HG02642 (cell line): ENCODE data around the gene F12.

Experiments
- ATAC-seq: cut with Tn5 transposase; IDR thresholded peaks from one replicate; pipeline ENCODE4 v1.9.1; 2021; ENCODE audit warnings: mild to moderate bottlenecking; ENCODE audit not compliant: unreplicated experiment, poor library complexity

F12 gene

DNA sequence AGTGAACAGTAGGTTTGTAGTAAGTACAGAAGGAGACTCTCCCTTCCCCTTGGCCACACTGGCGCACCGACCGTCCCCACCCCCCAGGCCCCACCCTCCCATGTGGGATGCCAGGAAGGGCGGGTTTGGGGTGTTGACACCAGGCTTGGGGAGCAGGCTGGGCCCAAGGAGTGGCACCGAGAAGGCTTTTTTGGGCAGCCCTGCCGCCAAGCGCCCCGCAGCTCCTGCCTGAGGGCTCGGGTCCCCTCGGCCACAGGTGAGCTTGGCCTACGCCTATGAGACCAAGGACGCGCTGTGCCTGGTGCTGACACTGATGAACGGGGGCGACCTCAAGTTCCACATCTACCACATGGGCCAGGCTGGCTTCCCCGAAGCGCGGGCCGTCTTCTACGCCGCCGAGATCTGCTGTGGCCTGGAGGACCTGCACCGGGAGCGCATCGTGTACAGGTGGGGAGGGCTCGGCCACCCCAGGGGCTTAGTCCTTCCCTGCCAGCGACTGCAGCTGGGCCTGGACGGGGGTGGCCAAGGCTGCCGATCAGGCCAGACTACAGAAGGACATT lies 24.4 kb upstream of the F12 start:
- ATAC-seq: no peak

DNA sequence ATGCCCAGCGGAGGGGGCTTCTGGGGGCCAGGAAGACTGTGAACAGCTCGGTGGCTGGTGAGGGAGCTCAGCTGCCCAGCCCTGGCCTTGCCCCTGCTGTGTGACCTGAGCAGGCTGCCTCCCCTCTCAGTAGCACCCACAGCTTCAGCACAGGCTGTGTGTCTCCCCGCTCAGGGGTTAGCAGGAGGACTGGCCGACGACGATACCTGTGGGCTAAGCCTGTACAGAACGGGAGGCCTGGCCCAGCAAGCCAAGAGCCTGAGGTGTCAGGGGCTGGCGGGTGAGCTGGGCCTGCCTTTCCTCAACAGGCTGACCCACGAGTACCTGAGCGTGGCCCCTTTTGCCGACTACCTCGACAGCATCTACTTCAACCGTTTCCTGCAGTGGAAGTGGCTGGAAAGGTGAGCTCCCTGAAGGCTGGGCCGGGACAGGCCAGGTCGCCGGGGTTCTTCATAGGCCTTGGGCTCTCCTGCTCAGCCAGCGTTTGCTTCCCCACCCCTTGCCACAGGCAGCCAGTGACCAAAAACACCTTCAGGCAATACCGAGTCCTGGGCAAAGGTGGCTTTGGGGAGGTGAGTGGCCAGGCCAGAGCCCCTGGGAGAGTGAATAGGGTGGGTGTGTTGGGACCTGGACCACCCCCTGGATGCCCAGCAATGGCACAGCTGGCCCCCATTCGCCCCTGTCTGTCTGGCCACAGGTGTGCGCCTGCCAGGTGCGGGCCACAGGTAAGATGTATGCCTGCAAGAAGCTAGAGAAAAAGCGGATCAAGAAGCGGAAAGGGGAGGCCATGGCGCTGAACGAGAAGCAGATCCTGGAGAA lies 23.7 kb upstream of the F12 start:
- ATAC-seq: no peak

DNA sequence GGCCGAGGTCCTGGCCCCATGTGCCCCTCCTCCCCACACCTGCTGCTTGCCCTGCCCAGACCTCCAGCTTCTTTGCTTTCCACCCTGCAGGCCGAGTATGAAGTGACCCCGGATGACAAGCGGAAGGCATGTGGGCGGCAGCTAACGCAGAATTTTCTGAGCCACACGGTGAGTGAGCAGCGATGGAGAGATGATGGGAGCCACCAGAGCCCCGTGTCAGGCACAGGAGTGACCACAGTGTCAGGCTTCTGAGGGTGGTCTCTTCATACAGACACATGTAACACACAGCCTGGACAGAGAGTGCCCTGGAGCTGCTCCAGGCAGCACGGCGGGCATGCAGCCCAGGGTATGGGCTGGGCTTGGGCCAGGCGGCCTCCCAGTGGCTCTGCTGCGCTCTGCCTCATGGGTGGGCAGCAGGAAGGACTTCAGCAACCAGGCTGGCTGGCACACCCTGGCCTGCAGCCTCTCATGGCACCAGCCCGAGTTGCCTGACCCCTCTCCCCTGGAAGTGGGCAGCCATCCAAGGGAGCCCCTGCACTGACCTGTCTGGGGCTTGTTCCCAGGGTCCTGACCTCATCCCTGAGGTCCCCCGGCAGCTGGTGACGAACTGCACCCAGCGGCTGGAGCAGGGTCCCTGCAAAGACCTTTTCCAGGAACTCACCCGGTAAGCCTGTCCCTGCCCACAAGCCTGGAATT lies 22.9 kb upstream of the F12 start:
- ATAC-seq: no peak

DNA sequence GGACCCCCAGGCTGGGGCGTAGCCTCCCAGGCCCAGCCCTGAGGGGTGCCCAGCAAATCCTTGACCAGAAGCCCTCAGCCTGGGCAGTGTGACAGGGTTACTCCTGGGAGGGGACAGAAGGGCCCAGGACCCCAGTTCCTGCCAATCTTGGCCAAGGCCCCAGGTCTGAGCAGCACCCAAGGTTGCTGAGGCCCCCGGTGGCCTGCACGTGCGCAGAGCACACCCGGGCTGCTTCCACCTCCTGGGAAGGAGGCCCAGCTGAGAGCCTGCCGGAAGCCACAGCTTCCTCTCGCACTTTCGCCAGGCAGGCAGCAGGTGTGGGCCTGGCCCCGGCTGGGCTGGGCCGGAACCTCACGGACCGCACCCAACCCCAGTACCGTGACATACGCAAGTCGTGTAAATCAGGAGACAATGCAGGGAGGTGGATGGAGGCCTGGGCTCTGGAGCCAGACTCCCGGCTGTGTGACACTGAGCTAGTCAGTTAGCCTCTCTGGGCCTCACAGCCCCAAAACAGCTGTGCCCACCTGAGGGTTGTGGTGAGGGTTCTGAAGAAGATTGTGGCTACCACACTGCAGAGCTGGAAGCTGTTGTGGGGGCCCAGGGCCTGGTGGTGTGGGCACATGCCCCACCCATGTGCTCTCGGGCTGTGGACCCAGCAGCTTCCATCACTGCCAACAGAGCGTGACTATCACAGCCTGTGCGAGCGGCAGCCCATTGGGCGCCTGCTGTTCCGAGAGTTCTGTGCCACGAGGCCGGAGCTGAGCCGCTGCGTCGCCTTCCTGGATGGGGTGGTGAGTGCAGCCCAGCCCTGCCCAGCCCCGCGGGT lies 22.2 kb upstream of the F12 start:
- ATAC-seq: peak; percentile 40

DNA sequence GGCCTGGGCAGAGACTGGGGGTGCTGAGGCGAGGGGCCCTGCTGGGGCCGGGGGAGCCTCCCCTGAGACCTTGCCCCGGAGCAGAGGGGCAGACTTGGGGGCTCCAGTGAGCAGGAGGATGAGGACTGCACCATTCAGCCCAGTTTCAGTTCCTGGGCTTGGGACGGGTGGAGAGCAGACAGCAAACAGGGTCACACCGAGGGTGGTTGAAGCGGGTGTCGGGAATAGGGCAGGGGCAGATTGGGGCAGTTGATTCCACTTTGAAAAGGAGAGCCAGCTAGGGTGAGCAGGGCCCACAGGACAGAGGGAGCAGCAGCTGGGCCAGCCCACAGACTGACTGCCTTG lies 21.6 kb upstream of the F12 start:
- ATAC-seq: no peak

DNA sequence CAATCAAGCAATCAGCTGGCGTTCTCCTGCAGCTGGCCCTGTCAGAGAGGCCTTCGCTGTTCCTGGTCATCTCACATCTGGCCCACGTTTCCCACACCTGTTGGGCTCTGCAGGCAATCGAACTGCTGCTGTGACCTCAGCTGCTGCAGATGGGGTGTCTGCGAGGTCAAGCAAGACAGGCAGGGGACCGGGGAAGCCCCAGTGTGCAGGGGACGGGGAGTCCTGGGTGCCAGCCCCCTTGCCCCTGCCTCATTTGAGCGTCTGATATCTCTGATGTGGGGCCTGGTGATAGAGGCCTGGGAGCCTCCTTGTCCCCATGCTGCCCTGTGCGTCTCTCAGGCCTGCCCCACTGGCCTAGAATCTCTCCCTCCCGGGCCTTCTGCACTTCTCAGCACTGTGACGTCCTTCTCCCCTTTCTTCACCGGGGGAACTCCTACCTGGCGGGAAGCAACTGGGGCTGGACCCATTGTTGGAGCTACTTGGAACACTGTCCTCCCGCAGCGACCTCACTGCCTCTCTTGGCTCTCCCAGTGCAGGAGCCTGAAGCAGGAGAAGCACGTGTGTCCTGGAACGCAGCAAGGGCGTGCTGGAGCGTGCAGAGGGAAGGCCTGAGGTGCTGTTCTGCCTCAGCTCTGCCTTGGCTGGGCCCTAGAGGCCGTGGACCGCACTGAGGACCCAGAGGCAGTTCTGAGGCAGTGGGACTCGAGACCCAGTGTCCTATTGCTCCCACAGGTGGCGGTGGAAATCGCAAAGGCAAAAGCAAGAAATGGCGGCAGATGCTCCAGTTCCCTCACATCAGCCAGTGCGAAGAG lies 21.0 kb upstream of the F12 start:
- no peak for ATAC-seq

DNA sequence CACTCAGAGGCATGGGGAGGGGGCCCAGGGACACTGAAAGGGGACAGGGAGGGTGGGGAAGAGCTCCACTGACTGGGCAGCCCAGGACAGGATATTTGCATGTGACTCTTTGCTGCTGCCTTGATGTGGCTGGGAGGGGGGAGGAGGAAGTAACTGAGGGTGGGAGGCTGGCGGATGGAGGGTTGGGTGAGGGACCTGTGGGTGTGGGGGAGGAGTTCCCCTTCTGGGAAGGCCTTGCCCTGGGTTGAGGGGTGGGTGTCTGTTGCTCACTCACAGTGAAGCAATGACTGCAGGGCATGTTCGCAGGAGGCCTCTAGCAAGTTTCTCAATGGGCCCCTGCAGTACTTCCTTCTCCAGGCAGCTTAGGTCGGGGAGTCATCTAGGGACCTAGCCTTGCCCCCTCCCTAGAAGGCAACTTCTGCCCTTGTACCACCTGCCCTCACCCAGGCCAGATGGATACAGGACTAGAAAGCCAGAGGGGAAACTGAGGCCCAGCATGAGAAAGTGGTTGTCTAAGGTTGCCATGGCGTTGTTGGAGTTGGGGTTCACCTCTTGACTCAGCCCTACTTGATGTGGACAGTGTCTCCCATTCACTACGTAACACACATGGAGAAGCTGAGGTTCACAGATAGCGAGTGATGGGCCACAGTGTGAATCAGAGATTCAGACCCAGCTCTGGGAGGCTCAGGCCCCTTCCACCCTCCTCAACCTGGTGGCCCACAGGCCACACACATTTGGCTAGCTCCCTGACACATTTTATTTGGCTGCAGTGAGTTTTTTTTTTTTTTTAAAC lies 20.1 kb upstream of the F12 start:
- ATAC-seq: no peak

DNA sequence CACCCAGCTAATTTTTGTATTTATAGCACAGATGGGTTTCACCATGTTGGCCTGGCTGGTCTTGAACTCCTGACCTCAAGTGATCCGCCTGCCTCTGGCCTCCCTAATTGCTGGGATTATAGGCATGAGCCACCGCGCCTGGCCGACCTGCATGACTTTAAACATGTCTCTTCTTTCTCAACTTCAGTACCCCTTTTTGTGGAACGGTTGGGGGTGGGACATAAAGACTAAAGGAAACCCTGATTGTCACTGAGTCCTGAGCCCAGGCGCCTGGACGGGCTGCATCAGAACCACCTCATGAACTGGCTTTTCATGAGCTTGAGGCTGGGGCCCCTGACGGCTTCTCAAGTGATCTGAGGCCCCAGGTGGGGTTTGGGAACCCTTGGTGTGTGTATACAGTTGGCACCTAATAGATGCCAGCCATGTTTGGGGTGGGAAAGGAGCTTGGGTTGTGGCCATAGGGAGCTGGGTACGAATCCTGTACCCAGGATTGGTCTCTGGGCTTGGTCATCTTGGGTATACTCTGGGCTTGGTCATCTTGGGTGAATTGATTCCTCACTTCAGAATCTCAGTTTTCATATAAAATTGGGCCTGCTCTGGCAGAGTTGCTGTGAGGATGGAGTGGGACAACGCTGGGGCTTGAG lies 19.3 kb upstream of the F12 start:
- no peak for ATAC-seq

DNA sequence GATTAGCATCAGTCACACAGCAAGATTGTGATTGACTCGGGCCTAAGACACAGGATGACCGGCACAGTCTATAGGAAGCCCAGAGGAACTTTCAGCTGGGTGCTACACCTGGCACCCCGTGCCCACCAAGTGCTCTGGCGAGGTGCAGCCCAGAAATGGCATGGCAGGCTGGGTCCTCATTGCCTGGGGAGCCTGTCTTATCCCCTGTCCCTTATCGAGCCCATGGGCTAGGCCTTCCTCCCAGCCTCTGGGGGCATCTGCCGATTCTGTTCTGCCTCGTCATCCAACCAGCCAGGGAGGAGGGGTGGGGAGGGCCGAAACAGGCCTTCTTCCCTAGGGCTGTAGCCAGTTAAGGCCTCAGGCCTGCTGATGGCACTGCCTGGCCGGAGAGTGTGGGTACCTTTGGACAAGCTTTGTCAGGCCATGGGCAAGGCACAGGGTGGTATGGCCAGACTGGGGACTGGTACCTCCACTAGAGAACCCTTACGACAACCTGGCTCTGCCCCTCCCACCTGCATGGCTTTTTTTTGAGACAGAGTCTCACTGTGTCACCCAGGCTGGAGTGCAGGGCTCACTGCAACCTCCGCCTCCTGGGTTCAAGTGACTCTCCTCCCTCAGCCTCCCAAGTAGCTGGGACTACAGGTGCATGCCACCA lies 18.7 kb upstream of the F12 start:
- ATAC-seq: no peak

DNA sequence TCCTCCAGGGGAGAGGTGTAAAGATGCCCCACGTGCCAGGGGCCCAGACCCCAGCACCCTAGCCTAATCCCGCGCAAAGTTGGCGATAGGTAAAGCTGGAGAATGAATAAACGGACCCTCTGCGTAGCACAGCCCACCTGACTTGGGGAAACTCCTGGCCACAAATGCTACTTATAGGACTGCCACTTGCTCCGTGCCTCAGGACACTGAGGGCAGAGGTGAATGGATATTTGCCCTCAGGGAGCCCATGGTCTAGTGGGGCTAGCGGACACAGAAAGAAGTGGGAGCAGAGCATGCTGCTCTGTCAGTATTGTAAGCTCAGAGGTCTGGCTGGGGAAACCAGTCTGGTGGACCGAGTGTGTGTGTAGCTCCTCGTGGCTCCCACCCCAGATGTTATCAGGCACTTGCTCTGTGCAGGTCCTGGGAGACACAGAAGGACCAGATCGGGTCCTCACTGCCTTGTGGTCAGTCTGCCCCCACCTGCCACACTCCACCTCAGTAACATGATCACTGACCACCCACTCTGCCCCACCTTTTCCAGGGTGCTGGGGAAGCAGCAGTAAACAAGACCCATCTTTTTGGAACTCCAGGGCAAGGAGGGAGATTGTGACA lies 18.0 kb upstream of the F12 start:
- no peak for ATAC-seq

DNA sequence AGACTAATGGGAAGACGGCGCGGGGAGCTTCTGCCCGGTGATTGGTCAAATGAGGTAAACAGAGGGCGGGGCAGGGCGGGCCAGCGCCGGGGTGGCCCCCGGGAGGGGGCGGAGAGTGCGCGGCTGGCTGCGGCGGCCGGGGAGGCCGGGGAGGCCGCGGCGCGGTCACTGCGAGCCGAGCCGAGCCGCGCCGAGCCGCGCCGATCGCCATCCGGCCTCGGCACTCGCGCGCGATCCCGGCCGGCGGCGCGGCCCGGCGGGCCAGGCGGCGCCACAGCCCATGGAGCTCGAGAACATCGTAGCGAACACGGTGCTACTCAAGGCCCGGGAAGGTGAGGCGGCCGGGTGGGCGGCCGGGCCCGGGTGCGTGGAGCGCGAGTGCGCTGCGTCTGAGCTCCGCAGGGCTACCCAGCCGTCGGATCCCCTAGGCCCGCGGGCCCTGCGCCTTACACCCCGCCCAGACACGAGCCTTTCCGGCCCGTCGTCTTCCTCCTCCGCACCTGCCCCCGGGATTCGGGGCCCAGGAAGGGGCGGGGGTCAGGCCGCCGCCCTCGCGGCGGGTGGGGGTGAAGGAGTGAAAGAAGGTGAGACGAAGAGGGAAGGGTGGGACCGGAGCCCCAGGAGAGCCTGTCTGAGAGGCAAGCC lies 17.3 kb upstream of the F12 start, which contains the start of gene GRK6:
TSS of gene GRK6 (plus strand) at position 111 of the 645 bp plus-strand sequence. CDS start at position 281, 170 bp downstream.
- peak; percentile 9 for ATAC-seq

DNA sequence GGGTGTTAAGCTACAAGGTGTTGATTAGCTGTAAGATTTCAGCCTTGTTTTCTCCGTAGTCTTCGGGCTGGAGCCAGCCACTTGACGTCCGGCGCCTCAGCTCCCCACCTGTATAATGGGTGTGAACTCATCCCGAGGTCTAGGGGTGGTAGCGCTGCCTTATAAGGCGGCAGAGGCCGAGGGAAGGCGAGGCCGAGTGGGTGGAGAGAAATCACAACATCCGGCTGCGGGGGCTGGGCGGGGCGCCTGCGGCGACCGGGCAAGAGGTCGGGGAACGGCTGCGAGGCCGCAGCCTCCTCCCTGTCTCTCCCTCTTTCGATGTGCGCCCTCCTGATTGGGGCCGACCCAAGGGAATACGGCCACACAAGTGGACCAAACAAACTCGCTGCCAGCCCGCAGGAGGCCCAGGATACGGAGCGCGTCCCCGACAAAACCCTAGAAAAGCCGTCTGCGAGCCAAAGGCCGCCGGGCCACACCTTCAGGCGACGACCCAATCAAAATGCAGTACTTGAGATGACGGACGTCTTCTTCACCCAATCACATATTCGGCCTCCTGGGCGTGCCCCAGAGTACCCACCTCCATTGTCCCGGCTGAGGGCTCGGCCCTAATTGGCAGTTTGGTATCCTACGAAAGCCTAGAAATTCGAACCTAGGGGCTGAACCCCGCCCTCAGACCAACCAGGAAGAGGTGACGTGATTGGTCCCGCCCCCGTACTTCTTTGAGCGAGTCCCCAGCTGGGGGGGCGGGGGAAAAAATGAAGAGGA lies 16.6 kb upstream of the F12 start:
- ATAC-seq: peak; percentile 79

DNA sequence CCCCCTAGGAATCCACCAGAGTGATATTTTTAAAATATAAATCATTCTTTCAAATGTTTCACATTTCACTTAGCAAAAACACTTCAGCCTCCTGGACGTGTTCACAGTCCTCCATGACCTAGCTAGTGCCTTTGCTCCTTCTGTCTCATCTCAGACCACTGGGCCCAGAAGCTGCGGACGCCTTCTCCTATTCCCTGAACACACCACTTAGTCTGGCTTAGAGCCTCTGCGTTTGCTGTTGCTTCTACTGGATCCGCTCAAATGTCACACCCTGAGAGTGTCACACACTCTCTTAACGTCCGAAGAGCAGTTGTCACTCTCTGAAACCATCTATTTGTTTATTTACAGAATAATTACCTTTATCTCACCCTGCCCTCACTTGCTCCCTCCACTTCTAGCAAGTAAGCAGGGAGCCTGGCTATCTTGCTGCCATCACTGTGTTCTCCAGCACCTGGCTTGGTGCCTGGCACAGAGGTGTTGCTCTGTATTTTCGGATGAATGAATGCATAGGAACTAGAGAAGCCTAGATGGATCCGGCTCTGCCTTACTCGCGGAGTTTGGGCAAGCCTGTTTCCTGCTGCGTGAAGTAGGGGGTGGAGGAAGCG lies 15.9 kb upstream of the F12 start:
- ATAC-seq: no peak

DNA sequence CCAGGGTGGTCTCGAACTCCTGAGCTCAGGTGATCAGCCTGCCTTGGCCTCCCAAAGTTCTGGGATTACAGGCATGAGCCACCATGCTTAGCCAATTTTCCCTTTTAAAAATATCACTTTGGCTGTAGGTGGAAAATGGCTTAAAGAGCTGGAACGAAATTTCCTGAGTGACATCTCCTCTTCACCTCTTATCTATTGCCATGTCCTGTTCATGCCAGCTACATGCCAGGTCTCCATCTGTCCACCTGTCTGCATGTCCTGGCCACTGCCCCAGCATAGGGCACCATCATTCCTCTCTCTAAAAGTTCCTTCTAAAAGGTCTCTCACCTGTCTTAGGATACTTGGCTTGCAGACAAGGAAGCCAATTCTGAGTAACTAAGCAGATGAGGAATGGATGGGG lies 14.3 kb upstream of the F12 start:
- ATAC-seq: no peak

DNA sequence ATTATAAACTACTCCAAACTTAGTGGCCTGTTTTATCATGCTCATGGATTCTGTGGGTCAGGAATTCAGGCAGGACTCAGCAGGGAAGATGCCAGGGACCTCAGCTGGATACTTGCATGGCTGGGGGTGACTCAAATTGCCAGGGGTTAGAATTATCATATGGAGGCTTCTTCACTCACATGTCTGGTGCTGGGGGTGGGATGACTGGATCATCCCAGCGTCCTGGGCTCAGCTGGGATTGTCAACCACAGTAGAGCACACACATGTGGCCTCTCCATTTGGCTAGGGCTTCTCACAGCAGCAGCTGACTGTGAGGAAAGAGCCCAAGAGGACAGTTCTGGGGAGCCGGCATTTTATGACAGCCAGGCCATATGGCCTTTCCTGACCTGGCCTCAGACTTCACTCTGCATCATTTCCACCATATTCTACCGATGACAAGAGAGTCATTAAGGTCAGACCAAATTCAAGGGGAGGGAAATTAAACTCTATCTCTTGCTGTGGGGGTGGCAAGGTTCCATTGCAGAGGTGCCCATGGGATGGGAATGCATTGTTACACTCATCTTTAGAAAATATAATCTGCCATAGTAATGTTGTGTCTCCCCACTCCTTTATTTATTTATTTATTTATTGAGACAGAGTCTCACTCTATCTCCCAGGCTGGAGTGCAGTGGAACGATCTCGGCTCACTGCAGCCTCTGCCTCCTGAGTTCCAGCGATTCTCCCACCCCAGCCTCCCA lies 11.9 kb upstream of the F12 start:
- ATAC-seq: no peak
